ENCODE results near the gene PKNOX2. TPM values are rescaled to one million over a fixed set of nuclear protein-coding genes. Genes with fewer than 3 reads are reported as not detected.

Gene PKNOX2
- total RNA-seq, 2 experiments from 2014 or later, result not detected

DNA sequence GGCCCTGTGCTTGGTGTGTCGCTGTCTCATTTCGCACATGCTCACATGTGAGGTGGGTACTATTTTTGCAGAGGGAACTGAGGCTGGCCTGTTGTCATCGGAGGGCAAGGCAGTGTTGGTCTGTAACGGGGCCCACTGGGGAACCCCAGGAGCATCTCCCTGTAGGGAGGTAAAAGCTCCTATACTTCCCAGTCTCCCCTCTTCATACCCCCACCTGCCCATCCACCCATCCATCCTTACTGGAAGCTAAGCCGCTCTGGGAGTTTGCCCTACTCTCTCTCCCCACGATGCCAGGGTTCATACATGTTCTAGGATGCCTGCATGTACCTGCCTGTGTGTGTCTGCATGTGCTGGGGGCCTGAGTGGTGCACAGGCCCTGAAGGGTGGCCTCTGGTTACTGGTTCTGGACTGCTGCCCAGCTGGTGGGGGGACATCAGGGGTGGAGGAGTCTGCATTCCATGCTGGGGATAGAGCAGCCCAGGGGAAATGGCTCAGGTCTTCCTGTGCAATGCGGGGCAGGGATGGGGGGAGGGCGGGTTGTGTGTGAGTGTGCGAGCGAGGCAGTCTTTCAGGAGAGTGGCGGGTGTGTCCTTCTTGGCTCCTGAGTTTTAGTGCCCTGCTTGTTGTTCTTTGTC lies 77.7 kb downstream of the PKNOX2 start:
- Mint-ChIP-seq H3K27ac (no peak overlapping the region), H3K4me1 (no peaks in the 10 kb centered on the region)

DNA sequence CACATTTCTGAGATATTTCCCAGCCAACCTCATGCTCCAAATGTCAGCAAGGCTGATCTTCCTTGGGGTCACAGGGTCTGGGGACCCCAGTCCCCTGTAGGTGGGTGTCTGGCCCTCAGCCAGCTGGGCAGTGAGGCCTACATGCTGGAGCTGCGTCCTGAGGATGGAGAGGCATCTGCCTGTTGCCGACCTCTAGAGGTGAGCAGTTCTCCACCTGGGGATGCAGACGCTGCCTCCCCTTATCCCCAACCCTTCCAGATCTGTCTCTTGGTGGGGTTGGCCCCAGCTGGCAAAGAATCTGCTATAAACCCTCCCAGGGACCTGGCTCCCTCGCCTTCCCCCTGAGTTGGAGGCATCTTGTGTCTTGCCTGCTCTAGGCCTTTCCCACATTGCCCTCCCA lies 79.6 kb downstream of the PKNOX2 start:
- H3K36me3 Mint-ChIP-seq, result no peaks in the 10 kb centered on the region
- no peak overlapping the region for H3K27ac Mint-ChIP-seq
- peaks cover 15% of the 10 kb centered on the region for H3K27me3 Mint-ChIP-seq

More for the DNA sequence above, 77.7 kb downstream of the PKNOX2 start:
- Mint-ChIP-seq H3K36me3 (no peaks in the 10 kb centered on the region), H3K4me3 (no peak overlapping the region), H3K9me3 (no peaks in the 10 kb centered on the region), H3K27me3 (peaks cover 20% of the 10 kb centered on the region)
- DNase-seq, result no peak

DNA sequence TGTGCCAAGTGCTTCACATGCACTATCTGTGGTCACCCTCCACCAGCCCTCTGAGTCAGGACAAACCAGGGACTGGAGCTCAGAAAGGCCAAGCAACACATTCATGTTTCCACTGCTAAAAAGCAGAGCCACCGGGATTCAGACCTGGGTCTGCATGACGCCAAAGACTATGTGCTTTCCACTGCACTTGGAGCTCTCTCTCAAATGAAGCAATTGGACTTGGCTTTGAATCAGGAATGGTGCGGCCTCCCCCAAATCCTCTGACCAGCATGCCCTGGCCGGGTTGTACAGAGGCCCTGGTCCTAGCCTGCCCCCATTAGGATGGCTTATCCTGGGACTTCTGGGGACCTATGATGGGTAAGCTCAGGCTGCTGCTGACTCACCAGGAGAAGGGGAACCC lies 80.7 kb downstream of the PKNOX2 start:
- Mint-ChIP-seq H3K4me1 (no peaks in the 10 kb centered on the region), H3K4me3 (no peak overlapping the region), H3K27ac (no peak overlapping the region), H3K27me3 (peaks cover 8% of the 10 kb centered on the region), H3K36me3 (no peaks in the 10 kb centered on the region), H3K9me3 (no peaks in the 10 kb centered on the region)
- no peak for DNase-seq

More for the DNA sequence above, 79.6 kb downstream of the PKNOX2 start:
- no peak for DNase-seq
- Mint-ChIP-seq H3K4me1 (no peaks in the 10 kb centered on the region), H3K4me3 (no peak overlapping the region), H3K9me3 (no peaks in the 10 kb centered on the region)

DNA sequence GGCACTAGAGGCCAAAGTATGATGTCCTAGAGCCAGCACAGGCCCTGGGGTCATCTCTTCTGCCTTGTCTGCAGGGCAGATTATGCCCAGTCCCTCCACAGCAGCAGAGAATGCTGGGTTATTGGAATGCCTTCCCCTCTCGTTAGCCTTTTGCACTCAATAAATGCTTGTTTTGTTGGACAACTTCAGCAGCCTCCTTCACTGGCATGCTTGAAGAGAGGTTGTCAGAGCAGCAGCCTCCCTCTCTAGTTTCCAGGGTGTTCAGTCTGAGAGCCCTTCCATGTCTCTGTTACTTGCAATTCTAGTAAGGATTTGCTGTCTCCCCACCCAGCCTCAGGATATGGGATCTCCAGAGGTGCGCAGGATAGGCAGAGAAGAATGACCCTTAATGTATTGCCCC lies 82.9 kb downstream of the PKNOX2 start:
- DNase-seq, result no peak
- H3K4me1 Mint-ChIP-seq, result no peaks in the 10 kb centered on the region
- no peaks in the 10 kb centered on the region for H3K9me3 Mint-ChIP-seq
- H3K4me3 Mint-ChIP-seq, result no peak overlapping the region
- H3K36me3 Mint-ChIP-seq, result no peaks in the 10 kb centered on the region
- peaks cover 8% of the 10 kb centered on the region for H3K27me3 Mint-ChIP-seq
- H3K27ac Mint-ChIP-seq, result no peak overlapping the region

DNA sequence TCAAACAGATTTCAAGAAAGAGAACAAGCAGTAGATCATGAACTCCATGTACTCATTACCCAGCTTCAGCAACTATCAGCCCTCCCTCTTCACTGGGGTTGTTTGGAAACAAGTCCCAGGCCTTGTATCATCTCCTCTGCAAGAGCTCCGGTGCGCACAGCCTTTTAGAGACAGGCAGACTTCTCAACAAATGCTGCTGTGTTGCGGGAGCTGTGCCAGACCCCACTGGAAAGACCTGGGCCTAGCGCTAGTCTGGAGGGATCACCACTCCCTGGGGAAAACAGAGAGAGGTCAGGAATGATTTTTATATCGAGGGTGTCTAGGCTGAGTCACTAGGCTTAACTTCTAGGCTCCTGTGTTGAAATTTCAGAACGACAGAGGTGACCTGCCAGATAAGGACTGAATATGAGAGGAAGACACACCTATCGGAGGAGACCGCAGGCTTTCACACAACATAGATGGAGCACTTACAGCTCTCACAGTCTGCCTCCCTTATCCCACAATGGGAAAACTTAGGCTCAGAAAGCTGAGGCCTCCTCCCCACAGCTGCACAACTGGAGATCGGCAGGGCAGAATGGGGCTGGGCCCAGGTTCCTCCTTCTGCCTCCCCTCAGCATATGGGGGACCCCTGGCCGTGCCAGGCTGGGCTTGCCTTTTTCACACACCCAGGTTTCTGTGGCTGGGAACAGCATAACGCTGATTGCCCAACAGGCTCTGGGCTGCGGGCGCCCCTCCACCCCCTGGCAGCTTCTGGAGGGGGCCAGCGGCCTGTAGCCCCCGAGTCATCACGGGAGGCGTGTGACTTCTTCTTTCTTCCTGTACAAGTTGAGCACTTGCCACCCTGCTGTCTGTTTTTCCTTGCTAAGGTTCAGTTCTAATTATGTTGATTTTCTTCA lies 86.0 kb downstream of the PKNOX2 start:
- no peak for DNase-seq
- Mint-ChIP-seq H3K27me3 (peaks cover 8% of the 10 kb centered on the region), H3K4me1 (no peaks in the 10 kb centered on the region), H3K9me3 (no peaks in the 10 kb centered on the region), H3K36me3 (no peaks in the 10 kb centered on the region), H3K27ac (no peak overlapping the region), H3K4me3 (no peak overlapping the region)

DNA sequence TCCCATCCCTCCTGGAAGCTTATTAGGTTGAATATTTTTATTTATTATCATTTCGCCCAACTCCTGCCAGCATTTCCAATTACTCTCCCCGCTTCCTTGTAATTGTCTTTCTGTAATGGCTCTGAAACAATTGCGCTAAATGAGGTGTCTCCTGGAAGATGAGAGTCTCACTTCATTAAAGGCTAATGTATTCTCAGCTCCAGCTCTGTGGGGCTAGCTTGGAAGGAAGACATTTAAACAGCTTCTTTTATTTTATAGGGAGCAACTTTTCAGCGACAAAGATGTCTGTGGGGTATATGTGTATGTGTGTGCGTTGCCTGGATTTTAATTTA lies 86.6 kb downstream of the PKNOX2 start:
- H3K27ac Mint-ChIP-seq, result no peak overlapping the region
- peaks cover 2% of the 10 kb centered on the region for H3K27me3 Mint-ChIP-seq
- H3K9me3 Mint-ChIP-seq, result no peaks in the 10 kb centered on the region
- H3K4me3 Mint-ChIP-seq, result no peak overlapping the region
- H3K36me3 Mint-ChIP-seq, result no peaks in the 10 kb centered on the region
- DNase-seq, result no peak
- no peaks in the 10 kb centered on the region for H3K4me1 Mint-ChIP-seq

DNA sequence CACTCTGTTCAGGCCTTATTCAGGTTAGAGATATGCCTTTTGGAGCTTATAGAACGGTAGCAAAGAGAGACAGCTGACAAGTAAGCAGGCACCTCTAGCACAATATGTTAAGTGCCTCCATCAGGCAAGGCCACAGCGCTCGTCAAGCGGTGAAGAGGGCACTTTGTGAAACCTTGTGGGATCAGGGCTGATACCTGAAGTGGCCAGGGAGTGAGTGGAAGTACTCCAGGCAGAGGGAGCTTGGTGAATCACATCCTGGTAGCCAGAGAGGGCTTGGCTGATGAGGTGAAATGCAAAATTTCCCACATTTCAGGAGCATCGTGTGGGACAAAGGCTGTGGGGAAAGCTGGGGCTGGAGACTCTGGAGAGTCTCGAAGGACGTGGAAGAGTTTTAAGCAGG lies 87.4 kb downstream of the PKNOX2 start:
- Mint-ChIP-seq H3K36me3 (no peaks in the 10 kb centered on the region), H3K27me3 (no peaks in the 10 kb centered on the region), H3K27ac (no peak overlapping the region), H3K9me3 (no peaks in the 10 kb centered on the region), H3K4me3 (no peak overlapping the region), H3K4me1 (no peaks in the 10 kb centered on the region)
- DNase-seq, result no peak

DNA sequence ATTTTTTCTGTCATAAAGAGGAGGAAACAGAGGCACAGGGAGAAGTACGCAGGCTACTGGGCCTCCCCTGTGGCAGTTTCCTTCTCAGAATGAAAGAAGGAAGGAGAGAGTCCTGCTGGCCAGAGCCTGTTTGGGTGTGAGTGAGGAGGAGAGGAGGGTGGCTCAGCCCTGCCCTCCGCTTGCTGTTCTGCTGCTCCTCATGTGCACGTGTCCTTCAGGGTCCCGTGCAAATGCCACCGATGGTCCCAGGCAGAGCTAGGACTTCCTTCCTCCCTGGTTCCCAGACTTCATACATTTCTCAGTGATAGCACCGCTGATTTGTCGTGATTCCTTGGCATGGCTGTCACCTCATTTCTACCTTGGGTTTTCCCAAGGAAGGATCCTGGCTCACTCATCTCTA lies 88.7 kb downstream of the PKNOX2 start:
- Mint-ChIP-seq H3K27ac (no peak overlapping the region), H3K27me3 (peaks cover 3% of the 10 kb centered on the region), H3K9me3 (no peaks in the 10 kb centered on the region), H3K4me1 (no peaks in the 10 kb centered on the region), H3K36me3 (no peaks in the 10 kb centered on the region), H3K4me3 (no peak overlapping the region)
- no peak for DNase-seq

DNA sequence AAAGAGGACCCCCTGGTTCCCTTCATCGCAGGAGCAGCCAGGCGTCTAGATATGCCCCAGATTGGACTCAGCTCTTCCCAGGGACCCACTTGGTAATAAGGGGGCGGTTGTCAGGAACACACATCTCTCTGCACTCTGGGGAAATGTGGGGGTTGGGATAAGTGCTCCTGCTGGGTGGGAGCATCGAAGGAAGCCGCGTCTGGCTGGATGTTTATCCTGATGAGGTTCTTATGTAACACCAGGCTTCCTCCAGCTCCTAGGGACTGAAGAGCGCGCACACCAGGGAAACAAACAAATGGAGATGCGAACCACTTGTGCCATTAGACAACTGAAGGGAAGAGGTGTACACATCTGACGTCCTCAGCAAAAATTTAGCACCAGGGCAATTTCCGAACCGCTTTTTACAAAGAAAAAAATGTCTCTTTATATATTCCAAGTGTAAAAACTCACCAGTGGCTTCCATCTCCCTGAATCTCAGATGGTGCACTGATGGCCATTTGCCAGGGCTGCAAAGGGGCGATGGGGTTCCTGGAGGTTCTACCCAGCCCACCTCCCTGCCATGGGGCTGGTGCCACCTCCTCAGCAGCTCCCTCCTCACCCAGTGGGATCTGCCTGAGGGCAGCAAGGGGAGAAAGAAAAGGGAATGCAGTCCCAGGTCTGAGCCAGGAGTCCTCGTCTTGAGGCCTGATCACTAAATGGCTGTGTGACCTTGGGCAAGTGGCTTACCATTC lies 89.4 kb downstream of the PKNOX2 start:
- no peaks in the 10 kb centered on the region for H3K4me1 Mint-ChIP-seq
- no peak overlapping the region for H3K4me3 Mint-ChIP-seq
- no peaks in the 10 kb centered on the region for H3K36me3 Mint-ChIP-seq
- H3K9me3 Mint-ChIP-seq, result no peaks in the 10 kb centered on the region
- DNase-seq, result no peak
- peaks cover 3% of the 10 kb centered on the region for H3K27me3 Mint-ChIP-seq
- H3K27ac Mint-ChIP-seq, result no peak overlapping the region

DNA sequence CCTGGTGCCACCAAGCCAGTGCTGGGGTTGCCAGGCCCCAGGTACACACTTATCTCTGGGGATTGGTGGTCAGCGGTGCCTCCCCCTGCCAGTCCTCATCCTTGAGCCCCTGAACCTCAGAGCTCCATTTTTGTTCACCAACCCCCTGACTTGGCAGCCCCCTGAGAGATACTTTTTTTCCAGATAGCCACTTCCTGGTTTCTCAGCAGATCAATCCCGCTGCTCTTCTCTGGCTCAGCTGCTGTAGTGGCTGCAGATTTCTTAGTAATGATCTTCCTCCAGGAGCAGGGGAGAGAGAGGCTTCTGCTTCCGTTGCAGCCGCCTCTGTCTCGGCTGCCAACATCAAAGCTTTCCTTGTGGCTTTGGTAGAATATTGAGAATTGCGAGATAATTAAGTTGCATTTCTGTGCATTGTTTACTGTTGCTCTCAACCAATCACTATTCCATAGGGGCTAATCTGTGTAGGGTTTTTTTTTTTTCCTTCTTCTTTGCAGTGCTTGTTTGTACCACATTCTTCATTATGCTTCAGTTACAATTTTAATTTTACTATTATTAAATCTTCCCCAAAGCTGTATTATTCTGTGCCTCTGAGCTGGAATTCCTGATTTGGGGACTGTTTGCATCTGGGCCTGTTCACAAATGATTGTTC lies 92.1 kb downstream of the PKNOX2 start:
- no peaks in the 10 kb centered on the region for H3K4me1 Mint-ChIP-seq
- no peak overlapping the region for H3K27ac Mint-ChIP-seq
- no peak for DNase-seq
- no peaks in the 10 kb centered on the region for H3K36me3 Mint-ChIP-seq
- peaks cover 8% of the 10 kb centered on the region for H3K27me3 Mint-ChIP-seq
- no peaks in the 10 kb centered on the region for H3K9me3 Mint-ChIP-seq
- no peak overlapping the region for H3K4me3 Mint-ChIP-seq

DNA sequence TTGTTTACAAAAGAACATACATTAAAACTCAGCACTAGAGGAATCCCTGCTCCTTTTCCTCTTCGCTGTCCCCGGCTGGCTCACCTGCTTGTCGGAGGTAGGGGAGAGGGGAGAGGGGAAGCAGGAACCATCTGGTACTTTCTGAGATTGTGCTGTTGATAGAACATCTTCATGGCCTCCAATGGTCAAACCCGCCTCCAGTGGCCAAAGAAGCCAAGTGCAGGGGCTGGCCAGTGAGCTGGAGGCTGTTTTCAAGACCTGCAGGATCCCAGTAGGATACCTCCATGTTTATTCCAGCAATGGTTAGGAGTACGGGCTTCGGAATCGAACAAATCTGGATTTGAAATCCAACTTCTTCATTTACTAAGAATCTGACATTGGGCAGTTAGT lies 92.6 kb downstream of the PKNOX2 start:
- no peak overlapping the region for H3K27ac Mint-ChIP-seq
- H3K36me3 Mint-ChIP-seq, result no peaks in the 10 kb centered on the region
- peaks cover 13% of the 10 kb centered on the region for H3K27me3 Mint-ChIP-seq
- no peaks in the 10 kb centered on the region for H3K9me3 Mint-ChIP-seq
- H3K4me3 Mint-ChIP-seq, result no peak overlapping the region
- no peak for DNase-seq
- H3K4me1 Mint-ChIP-seq, result no peaks in the 10 kb centered on the region

DNA sequence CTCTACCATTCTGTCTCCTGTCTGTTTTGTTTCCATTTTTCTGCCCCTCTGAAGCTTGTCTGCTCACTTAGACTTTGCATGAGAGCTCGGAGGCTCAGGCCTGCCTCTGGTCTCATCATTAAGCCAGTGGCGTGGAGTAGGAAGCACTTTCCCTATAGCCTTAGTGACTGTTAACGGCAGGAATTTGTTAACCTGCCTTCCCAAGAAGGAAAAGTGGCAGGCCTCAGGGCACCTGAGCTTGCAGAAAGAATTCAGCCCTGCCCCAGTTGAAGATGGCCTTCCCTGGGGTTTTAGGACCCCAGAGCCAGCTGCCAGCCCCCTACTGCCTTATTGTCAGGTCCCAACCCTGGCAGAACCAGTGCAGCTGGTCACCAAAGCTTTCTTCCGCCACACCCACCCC lies 93.2 kb downstream of the PKNOX2 start:
- peaks cover 19% of the 10 kb centered on the region for H3K27me3 Mint-ChIP-seq
- H3K27ac Mint-ChIP-seq, result no peak overlapping the region
- no peak overlapping the region for H3K4me3 Mint-ChIP-seq
- H3K9me3 Mint-ChIP-seq, result no peaks in the 10 kb centered on the region
- no peak for DNase-seq
- H3K36me3 Mint-ChIP-seq, result no peaks in the 10 kb centered on the region
- H3K4me1 Mint-ChIP-seq, result no peaks in the 10 kb centered on the region

DNA sequence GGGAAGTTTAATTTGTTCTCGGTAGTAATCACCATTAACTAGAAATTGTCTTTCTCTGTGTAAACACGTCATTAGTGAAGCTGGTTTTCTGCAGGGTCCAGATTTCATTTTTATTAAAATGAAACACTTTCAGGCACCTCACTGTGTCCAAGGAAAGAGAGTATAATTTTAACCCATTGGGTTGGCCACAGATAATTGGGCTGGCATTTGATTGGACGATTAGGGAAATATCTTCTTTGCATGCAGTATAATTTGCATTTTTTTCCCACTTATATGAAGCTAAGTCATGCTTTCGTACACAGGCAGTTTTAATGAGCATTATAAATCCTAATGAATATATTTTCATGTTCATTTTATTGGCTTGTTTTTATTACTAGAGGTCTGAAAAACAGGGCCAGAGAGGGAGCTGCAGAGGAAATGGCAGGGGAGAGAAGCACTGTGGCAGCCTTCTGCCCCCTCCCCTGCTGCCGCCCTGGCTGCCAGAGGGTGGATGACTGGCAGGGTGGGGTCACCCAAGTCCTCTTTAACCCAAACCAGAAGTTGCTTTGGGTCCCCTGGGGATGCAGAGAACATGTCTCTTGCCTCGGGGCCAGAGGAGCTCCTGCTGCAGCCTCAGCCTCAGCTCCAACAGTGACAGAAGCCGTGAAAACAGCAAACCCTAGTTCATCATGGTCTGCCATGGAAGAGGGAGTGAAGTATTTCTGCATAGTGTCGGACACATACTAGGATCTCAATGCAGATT lies 93.9 kb downstream of the PKNOX2 start:
- no peak overlapping the region for H3K4me3 Mint-ChIP-seq
- H3K27ac Mint-ChIP-seq, result no peak overlapping the region
- H3K9me3 Mint-ChIP-seq, result no peaks in the 10 kb centered on the region
- H3K27me3 Mint-ChIP-seq, result peaks cover 26% of the 10 kb centered on the region
- no peak for DNase-seq
- H3K36me3 Mint-ChIP-seq, result no peaks in the 10 kb centered on the region
- no peaks in the 10 kb centered on the region for H3K4me1 Mint-ChIP-seq

DNA sequence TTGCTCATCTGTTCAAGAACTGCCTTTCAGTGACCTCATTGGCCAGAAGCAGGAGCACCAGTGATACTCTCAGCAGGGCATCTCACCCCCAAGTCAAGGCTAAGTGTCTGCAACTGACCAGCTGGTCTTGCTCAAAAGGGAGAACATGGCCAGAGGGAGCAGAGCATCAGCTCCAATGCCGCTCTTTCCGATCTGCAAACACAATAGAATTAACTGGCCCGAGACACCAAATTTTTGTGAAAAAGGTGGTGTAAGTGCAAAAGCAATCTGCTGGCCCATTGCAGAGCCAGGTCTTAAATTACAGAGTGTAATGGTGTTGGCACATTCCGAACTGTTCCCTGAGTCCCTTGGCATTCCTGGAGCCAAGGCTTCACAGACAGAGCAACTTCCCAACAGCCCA lies 97.0 kb downstream of the PKNOX2 start:
- no peak for DNase-seq
- Mint-ChIP-seq H3K27ac (no peak overlapping the region), H3K9me3 (no peaks in the 10 kb centered on the region), H3K4me3 (no peak overlapping the region), H3K36me3 (no peaks in the 10 kb centered on the region), H3K27me3 (peaks cover 42% of the 10 kb centered on the region), H3K4me1 (no peaks in the 10 kb centered on the region)

Data from activated naive CD8-positive, alpha-beta T cell treated with anti-CD3 and anti-CD28 coated beads for 36 hours (primary cell).